ENCODE measurements around the gene PAK3.

Gene PAK3

GRCh38 chrX:111145878-111146277 is 49.9 kb downstream of the PAK3 start:
- DNase-seq: no peak

DNA sequence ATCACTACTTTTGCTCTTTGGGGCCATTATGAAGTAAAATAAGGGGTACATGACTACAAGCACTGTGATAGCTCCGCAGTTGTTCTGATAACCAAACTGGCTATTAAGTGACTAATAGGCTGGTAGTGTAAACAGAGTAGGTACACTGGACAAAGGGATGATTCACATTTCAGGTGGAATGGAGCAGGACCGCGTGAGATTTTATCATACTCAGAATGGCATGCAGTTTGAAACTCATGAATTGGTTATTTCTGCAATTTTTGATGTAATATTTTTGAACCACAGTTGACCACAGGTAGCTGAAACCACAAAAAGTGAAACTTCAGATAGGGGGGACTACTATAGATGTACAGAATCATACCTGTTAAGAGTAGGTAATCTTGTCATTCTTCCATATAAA is 55.8 kb downstream of the PAK3 start:
- DNase-seq: no peak

- no peak for DNase-seq
Measured at GRCh38 chrX:111159232-111159631, 63.2 kb downstream of the PAK3 start.

GRCh38 chrX:111164728-111165127 is 68.7 kb downstream of the PAK3 start:
- DNase-seq: no peak

- no peak for DNase-seq
Measured at GRCh38 chrX:111165902-111166301, 69.9 kb downstream of the PAK3 start.

DNA sequence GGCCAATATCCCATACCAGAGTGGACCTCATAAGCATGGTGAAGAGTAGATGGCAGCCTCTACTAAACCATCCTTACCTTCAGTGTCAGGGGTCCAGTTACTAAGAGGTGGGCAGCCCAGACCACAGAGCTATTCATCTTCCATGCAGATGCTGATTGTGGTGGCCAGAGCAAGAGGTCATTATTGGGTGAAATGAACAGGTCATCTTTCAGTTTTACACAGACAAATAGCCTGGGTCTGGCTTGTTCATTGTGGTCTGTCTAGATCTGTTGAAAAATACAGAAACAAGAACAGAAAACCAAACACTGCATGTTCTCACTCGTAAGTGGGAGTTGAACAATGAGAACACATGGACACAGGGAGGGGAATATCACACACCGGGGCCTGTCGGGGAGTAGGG is 71.3 kb downstream of the PAK3 start:
- DNase-seq: no peak

DNA sequence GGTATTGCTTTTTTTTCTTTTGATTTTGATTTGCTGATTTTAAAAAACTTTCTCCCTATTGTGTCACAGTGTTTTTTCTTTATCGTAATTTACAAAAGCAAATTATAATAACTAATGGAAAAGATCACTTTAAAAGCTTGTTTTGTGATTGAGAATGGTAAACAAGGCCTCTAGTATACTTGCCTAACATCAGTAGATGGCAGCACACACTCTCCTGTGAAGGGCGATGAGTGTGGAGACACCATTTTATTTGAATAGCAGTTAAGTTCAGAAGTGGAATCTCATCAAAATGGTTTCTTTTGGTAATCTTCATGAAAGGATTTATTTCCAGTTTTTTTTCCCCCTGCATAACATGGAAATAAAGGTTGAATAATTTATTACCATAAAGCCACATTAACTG is 72.3 kb downstream of the PAK3 start:
- DNase-seq: peak; percentile 55

DNA sequence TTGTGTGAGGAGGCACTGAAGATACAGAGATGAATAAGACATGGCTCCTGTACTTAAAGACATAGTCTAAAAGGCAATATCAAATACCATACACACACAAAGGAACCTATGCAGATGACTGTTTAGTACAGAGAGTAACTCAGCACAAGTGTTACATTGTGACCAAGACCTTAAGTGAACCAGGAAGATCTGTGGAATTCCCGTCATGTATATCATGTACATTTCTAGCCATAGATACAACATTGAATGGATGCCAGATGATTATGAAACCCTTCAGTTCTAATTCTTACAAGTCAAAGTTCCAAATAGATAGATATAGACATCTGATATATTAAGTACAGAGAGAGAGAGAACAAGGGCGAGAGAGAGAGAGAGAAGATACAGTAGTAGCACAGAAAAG is 73.2 kb downstream of the PAK3 start:
- no peak for DNase-seq

- DNase-seq: no peak
Measured at GRCh38 chrX:111170017-111170416, 74.0 kb downstream of the PAK3 start.

DNA sequence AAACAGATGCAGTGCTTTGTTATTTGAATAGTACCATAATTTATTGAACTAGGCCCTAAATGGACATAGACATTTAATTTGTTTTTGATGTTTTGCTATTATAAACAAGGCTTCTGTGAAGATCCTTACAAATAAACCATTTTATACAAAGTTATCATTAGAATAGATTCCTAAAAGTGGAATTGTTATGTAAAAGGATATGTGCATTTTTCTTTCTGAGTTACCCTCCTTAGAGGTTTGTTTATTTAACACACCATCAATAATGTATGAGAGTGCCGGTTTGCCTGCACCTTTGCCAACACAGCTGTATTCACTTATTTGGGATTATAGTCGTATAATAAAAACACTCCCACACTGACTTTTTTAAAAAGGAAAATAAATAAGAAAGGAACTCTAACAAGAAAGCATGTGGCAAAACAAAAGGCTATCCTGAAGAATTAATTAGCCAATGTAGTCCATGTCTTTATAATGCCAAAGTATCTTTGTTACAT is 84.8 kb downstream of the PAK3 start:
- no peak for DNase-seq

GRCh38 chrX:111181951-111182350 is 86.0 kb downstream of the PAK3 start:
- peak; percentile 88 for DNase-seq

DNA sequence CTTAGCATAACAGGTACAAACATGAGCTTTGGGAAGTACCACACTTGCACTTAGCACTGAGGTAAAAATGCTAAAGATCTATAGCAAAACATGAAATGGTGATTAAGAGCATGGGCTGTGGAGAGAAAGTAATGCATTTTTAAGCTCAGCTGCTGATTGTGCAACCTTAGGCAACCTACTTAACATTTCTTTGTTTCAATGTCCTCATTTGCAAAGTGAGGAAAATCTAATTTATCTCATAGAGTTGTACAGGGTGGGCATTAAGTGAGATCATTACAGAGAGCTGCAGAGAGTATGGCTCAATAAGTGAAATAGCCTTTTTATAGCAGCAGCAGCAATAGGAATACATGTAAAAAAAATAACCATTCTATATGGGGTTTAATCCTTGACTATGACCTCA is 87.0 kb downstream of the PAK3 start:
- no peak for DNase-seq

- DNase-seq: no peak
Measured at GRCh38 chrX:111191598-111191997, 95.6 kb downstream of the PAK3 start.

DNA sequence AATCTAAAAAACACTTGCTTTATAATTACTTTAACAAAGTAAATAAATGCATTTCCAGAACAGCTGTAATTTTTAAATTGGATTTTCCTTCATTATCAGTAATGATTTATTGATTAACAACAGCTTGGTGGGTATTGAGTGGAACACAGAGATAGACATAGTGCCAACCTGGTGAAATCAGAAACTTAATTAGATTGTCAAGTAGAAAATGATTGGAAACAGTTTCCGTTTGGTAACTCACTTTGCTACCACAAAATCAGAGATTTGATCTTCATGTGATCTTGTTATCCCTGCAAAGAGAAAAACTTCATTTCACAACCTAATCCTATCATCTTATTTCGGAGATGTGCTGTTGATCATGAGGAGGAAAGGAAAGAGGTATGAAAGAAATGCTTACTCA is 103.5 kb downstream of the PAK3 start:
- no peak for DNase-seq

GRCh38 chrX:111200327-111200726 is 104.3 kb downstream of the PAK3 start:
- no peak for DNase-seq

GRCh38 chrX:111207851-111208250 is 111.9 kb downstream of the PAK3 start:
- no peak for DNase-seq

DNA sequence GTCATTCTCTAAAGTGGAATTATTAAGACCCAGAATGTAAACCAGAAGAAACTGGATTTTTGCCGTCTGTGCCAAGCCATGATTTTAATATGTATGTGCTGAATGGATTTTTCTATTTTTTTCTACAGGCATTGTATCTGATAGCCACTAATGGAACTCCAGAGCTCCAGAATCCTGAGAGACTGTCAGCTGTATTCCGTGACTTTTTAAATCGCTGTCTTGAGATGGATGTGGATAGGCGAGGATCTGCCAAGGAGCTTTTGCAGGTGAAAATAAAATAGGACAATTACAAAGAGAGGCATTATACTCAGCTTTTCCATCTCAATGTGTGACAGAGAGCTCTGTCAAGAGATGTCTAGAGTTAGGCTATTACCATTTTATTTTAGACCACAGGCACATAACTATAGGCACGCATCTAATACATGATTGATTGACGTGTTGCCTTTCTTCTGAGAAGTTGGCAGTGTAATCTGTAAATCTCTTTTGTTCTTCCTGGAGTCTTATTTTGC is 120.4 kb downstream of the PAK3 start:
- DNase-seq: no peak

DNA sequence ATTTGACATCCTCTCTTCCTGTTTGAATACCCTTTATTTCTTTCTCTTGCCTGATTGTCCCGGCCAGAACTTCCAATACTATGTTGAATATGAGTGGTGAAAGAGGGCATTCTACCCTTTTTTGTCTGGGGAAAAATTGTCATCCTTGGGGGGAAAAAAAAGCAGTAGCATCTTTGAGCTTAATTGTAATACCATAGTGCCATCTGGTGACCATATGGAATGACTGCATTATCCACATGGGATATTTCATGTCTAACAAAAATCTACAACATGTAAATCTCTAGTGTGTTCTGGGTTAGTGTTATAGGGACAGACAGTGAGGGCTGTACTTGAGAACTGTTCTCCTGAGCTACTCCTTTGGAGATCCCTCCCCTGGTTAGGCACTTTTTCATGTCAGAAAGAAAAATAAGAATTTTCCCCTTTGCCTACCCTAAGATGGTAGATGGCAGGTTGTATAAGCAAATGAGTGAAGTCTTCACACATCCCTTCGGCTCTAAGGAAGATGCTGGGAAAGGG is 148.3 kb downstream of the PAK3 start:
- no peak for DNase-seq

GRCh38 chrX:111254896-111255693 is 159.1 kb downstream of the PAK3 start:
- DNase-seq: no peak

GRCh38 chrX:111257733-111258132 is 161.7 kb downstream of the PAK3 start:
- DNase-seq: no peak

- no peak for DNase-seq
Measured at GRCh38 chrX:111259559-111259958, 163.6 kb downstream of the PAK3 start.

- no peak for DNase-seq
Measured at GRCh38 chrX:111260451-111260850, 164.5 kb downstream of the PAK3 start.

- no peak for DNase-seq
Measured at GRCh38 chrX:111262086-111262485, 166.1 kb downstream of the PAK3 start.

GRCh38 chrX:111264385-111264784 is 168.4 kb downstream of the PAK3 start:
- no peak for DNase-seq

- no peak for DNase-seq
Measured at GRCh38 chrX:111265486-111265885, 169.5 kb downstream of the PAK3 start.
